Measurements from ENCODE around the gene POMT1.

The POMT1 gene

DNA sequence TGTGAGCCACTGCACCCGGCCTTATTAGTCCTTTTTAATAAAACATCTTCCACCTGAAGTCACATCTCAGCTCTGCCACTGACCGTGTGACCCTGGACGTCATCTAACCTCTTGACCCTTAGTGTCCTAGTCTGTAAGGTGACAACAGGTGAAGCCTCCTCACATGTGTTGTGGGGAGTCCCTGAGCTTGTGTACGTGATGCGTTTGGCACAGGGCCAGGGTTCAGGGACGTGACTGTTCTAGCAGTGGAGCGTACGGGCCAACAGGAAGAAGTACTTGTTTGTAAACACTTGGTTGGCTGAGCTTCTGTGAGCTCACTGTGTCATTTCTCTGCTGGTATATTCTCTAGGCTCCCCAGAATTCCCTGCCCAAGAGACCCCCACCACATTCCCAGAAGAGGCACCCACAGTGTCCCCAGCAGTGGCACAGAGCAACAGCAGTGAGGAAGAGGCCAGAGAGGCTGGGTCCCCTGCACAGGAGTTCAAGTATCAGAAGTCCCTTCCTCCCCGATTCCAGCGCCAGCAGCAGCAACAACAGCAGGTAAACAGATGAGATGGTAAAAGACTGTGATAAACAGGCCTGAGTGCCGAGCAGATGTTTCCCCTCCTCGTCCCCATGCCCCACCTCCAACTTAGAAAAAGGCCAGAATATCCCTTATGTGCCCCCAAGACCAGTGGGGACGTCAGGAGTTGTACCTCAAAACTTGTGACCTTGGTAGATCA, 35.3 kb upstream of the POMT1 start:
- no peak overlapping the region for H3K4me2 ChIP-seq
- TF ChIP-seq, protein P1, sequence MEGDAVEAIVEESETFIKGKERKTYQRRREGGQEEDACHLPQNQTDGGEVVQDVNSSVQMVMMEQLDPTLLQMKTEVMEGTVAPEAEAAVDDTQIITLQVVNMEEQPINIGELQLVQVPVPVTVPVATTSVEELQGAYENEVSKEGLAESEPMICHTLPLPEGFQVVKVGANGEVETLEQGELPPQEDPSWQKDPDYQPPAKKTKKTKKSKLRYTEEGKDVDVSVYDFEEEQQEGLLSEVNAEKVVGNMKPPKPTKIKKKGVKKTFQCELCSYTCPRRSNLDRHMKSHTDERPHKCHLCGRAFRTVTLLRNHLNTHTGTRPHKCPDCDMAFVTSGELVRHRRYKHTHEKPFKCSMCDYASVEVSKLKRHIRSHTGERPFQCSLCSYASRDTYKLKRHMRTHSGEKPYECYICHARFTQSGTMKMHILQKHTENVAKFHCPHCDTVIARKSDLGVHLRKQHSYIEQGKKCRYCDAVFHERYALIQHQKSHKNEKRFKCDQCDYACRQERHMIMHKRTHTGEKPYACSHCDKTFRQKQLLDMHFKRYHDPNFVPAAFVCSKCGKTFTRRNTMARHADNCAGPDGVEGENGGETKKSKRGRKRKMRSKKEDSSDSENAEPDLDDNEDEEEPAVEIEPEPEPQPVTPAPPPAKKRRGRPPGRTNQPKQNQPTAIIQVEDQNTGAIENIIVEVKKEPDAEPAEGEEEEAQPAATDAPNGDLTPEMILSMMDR (conservative IDR thresholded peaks at IDR 0.05; ENCODE audit: low read depth, low read length): no peak
- no peak overlapping the region for H3K4me3 ChIP-seq (IDR thresholded peaks at IDR 0.05; ENCODE audit: insufficient read depth, low read depth, low read length)
- H2AFZ ChIP-seq (ENCODE audit: low read depth): no peak overlapping the region
- H3K36me3 ChIP-seq (ENCODE audit: insufficient read depth): peaks cover 16% of the 10 kb centered on the region; the same call in 1 of the 2 replicates
- no peak overlapping the region for H3K9ac ChIP-seq
- no peaks in the 10 kb centered on the region for H3K27me3 ChIP-seq (ENCODE audit: insufficient read depth, low read depth)
- no peaks in the 10 kb centered on the region for H3K4me1 ChIP-seq (ENCODE audit: low read depth, poor library complexity, severe bottlenecking)
- no peak overlapping the region for H3K27ac ChIP-seq
- peaks cover 29% of the 10 kb centered on the region; the same call in 1 of the 2 replicates for H3K79me2 ChIP-seq (ENCODE audit: insufficient read depth, low read depth)
- H4K20me1 ChIP-seq (ENCODE audit: insufficient read depth): no peaks in the 10 kb centered on the region

- H4K20me1 ChIP-seq (ENCODE audit: insufficient read depth): no peaks in the 10 kb centered on the region
- H3K27me3 ChIP-seq (ENCODE audit: insufficient read depth, low read depth): no peaks in the 10 kb centered on the region
- H2AFZ ChIP-seq (ENCODE audit: low read depth): no peak overlapping the region
- TF ChIP-seq, protein P1 (conservative IDR thresholded peaks at IDR 0.05; ENCODE audit: low read depth, low read length): no peak
- H3K27ac ChIP-seq: no peak overlapping the region
- H3K36me3 ChIP-seq (ENCODE audit: insufficient read depth): peaks cover 16% of the 10 kb centered on the region; the same call in 1 of the 2 replicates
- H3K79me2 ChIP-seq (ENCODE audit: insufficient read depth, low read depth): peaks cover 32% of the 10 kb centered on the region; the same call in 1 of the 2 replicates
- H3K4me2 ChIP-seq: no peak overlapping the region
- no peaks in the 10 kb centered on the region for H3K4me1 ChIP-seq (ENCODE audit: low read depth, poor library complexity, severe bottlenecking)
- H3K4me3 ChIP-seq (IDR thresholded peaks at IDR 0.05; ENCODE audit: insufficient read depth, low read depth, low read length): no peak overlapping the region
- H3K9ac ChIP-seq: no peak overlapping the region
Observed at GRCh38 chr9:131468031-131468430, 34.7 kb upstream of the POMT1 start.

DNA sequence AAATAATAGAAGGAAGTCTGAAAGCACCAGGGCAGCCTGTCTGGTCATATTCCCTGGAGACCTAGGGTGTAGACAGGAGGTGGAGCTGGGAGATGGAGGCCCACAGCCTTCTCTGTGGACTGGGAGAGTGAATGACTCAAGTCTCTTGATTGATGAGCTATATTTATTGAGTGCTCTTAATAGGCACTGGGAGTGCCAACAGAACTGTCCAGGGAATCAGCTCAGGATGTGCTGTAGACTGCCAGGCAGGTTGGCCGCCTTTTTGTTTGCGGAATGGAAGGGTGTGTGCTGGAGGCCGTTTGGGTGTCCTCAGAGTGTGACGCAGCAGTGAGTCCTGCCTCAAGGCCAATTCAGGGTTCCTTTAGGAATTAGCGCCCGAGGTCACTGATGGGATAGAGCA, 33.4 kb upstream of the POMT1 start:
- no peak overlapping the region for H3K4me3 ChIP-seq (IDR thresholded peaks at IDR 0.05; ENCODE audit: insufficient read depth, low read depth, low read length)
- H2AFZ ChIP-seq (ENCODE audit: low read depth): no peak overlapping the region
- no peak overlapping the region for H3K9ac ChIP-seq
- no peak overlapping the region for H3K4me2 ChIP-seq
- H3K36me3 ChIP-seq (ENCODE audit: insufficient read depth): peaks cover 22% of the 10 kb centered on the region; the same call in 1 of the 2 replicates
- no peaks in the 10 kb centered on the region for H3K4me1 ChIP-seq (ENCODE audit: low read depth, poor library complexity, severe bottlenecking)
- H3K27me3 ChIP-seq (ENCODE audit: insufficient read depth, low read depth): no peaks in the 10 kb centered on the region
- H4K20me1 ChIP-seq (ENCODE audit: insufficient read depth): no peaks in the 10 kb centered on the region
- TF ChIP-seq, protein P1 (conservative IDR thresholded peaks at IDR 0.05; ENCODE audit: low read depth, low read length): no peak
- no peak overlapping the region for H3K27ac ChIP-seq
- peaks cover 32% of the 10 kb centered on the region; the same call in 1 of the 2 replicates for H3K79me2 ChIP-seq (ENCODE audit: insufficient read depth, low read depth)

GRCh38 chr9:131469951-131470350, 32.8 kb upstream of the POMT1 start:
- TF ChIP-seq, protein P1 (conservative IDR thresholded peaks at IDR 0.05; ENCODE audit: low read depth, low read length): no peak
- H3K36me3 ChIP-seq (ENCODE audit: insufficient read depth): peaks cover 23% of the 10 kb centered on the region; the same call in 1 of the 2 replicates
- H3K4me3 ChIP-seq (IDR thresholded peaks at IDR 0.05; ENCODE audit: insufficient read depth, low read depth, low read length): no peak overlapping the region
- H2AFZ ChIP-seq (ENCODE audit: low read depth): no peak overlapping the region
- H3K4me2 ChIP-seq: no peak overlapping the region
- no peak overlapping the region for H3K27ac ChIP-seq
- no peaks in the 10 kb centered on the region for H3K27me3 ChIP-seq (ENCODE audit: insufficient read depth, low read depth)
- no peaks in the 10 kb centered on the region for H3K4me1 ChIP-seq (ENCODE audit: low read depth, poor library complexity, severe bottlenecking)
- no peak overlapping the region for H3K9ac ChIP-seq
- peaks cover 32% of the 10 kb centered on the region; the same call in 1 of the 2 replicates for H3K79me2 ChIP-seq (ENCODE audit: insufficient read depth, low read depth)
- no peaks in the 10 kb centered on the region for H4K20me1 ChIP-seq (ENCODE audit: insufficient read depth)

All from KMS-11 (cell line).